ENCODE results near the gene LMTK3. TPM values are rescaled to one million over a fixed set of nuclear protein-coding genes. Genes with fewer than 3 reads are reported as not detected.

The LMTK3 gene
- total and polyA plus RNA-seq, 2 of the 4 experiments (the other 2 are of a cell fraction): 0.18 to 0.87 TPM

DNA sequence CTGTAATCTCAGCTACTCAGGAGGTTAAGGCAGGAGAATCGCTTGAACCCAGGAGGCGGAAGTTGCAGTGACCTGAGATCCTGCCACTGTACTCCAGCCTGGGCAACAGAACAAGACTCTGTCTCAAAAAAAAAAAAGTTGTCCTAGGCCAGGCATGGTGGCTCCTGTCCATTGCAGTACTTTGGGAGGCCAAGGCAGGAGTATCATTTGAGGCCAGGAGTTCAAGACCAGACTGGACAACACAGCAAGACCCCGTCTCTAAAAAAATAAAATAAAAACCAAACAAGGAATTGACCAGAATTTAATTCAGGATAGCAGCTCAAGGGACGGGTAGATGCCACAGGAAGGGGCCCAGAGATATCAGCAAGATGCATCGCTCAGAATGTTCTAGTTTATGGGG, 45.2 kb upstream of the LMTK3 start:
- ChIA-PET CTCF (no interaction called here), POLR2A (ENCODE audit: unreplicated experiment) (no interaction called here)
- dilution Hi-C loops (cut with HindIII; ENCODE audit: low sequenced_read_pairs, unreplicated experiment) (no loop called here), in situ Hi-C loops (cut with MboI; ENCODE audit: low sequenced_read_pairs) (no loop called here), intact Hi-C loops (cut with micrococcal nuclease) (no loop called here)
- H2BK5ac ChIP-seq (ENCODE audit: low read depth, low read length, poor library complexity, severe bottlenecking): no peak overlapping the region
- no peaks in the 10 kb centered on the region for H3K79me1 ChIP-seq (ENCODE audit: low read depth in 1 of 2, low read length in 2 of 2)
- no peak overlapping the region for H2BK15ac ChIP-seq (ENCODE audit: low read depth, low read length)
- H3K56ac ChIP-seq (ENCODE audit: extremely low read depth, insufficient read depth, low read length): no peak overlapping the region
- H2AK5ac ChIP-seq (ENCODE audit: low read depth, low read length): no peak overlapping the region
- H3K4me1 ChIP-seq (ENCODE audit: control insufficient read depth, insufficient read depth, low read length): peaks cover 8% of the 10 kb centered on the region
- H4K8ac ChIP-seq (ENCODE audit: low read depth in 2 of 2, low read length in 2 of 2): no peak overlapping the region
- BruUV-seq (replicated peaks): no TSS peak
- no peak for TF ChIP-seq MAFK (IDR thresholded peaks at IDR 0.05; ENCODE audit: low read depth, low read length)
- no peak for TF ChIP-seq CHD1 (IDR thresholded peaks at IDR 0.05; ENCODE audit: low read depth, low read length)
- TF ChIP-seq FOS (IDR thresholded peaks at IDR 0.05; ENCODE audit: low read depth, low read length): no peak
- TF ChIP-seq, protein P1, sequence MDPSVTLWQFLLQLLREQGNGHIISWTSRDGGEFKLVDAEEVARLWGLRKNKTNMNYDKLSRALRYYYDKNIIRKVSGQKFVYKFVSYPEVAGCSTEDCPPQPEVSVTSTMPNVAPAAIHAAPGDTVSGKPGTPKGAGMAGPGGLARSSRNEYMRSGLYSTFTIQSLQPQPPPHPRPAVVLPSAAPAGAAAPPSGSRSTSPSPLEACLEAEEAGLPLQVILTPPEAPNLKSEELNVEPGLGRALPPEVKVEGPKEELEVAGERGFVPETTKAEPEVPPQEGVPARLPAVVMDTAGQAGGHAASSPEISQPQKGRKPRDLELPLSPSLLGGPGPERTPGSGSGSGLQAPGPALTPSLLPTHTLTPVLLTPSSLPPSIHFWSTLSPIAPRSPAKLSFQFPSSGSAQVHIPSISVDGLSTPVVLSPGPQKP (IDR thresholded peaks at IDR 0.05; ENCODE audit: borderline replicate concordance, low read depth, low read length): no peak
- TF ChIP-seq, protein P2, sequence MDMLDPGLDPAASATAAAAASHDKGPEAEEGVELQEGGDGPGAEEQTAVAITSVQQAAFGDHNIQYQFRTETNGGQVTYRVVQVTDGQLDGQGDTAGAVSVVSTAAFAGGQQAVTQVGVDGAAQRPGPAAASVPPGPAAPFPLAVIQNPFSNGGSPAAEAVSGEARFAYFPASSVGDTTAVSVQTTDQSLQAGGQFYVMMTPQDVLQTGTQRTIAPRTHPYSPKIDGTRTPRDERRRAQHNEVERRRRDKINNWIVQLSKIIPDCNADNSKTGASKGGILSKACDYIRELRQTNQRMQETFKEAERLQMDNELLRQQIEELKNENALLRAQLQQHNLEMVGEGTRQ (IDR thresholded peaks at IDR 0.05; ENCODE audit: low read depth, low read length): no peak
- no peak for TF ChIP-seq NFE2L2 (IDR thresholded peaks at IDR 0.05; ENCODE audit: low read depth, low read length)
- TF ChIP-seq BHLHE40 (IDR thresholded peaks at IDR 0.05; ENCODE audit: low read depth, low read length): no peak
- TF ChIP-seq MXI1 (IDR thresholded peaks at IDR 0.05; ENCODE audit: borderline replicate concordance, low read depth, low read length): no peak
- TF ChIP-seq SMC3 (IDR thresholded peaks at IDR 0.05; ENCODE audit: low read depth, low read length): no peak
- no peak for TF ChIP-seq RFX5 (IDR thresholded peaks at IDR 0.05; ENCODE audit: low read depth, low read length)
- no peak for TF ChIP-seq POLR2A (IDR thresholded peaks at IDR 0.05; ENCODE audit: low read depth, low read length)
- H4K20me1 ChIP-seq (ENCODE audit: insufficient read depth, low read length): no peaks in the 10 kb centered on the region
- no peak overlapping the region for H3K18ac ChIP-seq (ENCODE audit: low read depth, low read length)
- H2AFZ ChIP-seq (replicated peaks; ENCODE audit: low read length, poor library complexity): no peak overlapping the region
- no peak overlapping the region for H4K91ac ChIP-seq (ENCODE audit: insufficient read depth, low read depth, low read length)
- no peak overlapping the region for H4K5ac ChIP-seq (ENCODE audit: low read depth, low read length)
- DNase-seq: no peak
- no peak overlapping the region for H3K4me2 ChIP-seq (ENCODE audit: low read depth, low read length)
- no peak overlapping the region for H2BK20ac ChIP-seq (ENCODE audit: low read depth, low read length)
- 97% methylated on average over 3 of the region's 5 CpGs; no CpG with 5 or more reads in 1 of the 2 experiments for WGBS, 2 experiments (ENCODE audit: extremely low coverage in 2 of 2, insufficient read length in 1 of 2)
- H2AK9ac ChIP-seq (replicated peaks; ENCODE audit: low read depth, low read length, poor library complexity): no peak overlapping the region
- no peak for ATAC-seq (ENCODE audit: low read depth)
- H3K4me3 ChIP-seq (ENCODE audit: insufficient read depth, low read depth, low read length): no peak overlapping the region
- H3K4ac ChIP-seq (ENCODE audit: low read depth, low read length): no peak overlapping the region
- no peaks in the 10 kb centered on the region for H3K27me3 ChIP-seq (ENCODE audit: control insufficient read depth, insufficient read depth, low read length)
- no peak overlapping the region for H3K23ac ChIP-seq (ENCODE audit: low read depth, low read length)
- no peak overlapping the region for H2BK120ac ChIP-seq (ENCODE audit: low read depth, low read length)
- no peaks in the 10 kb centered on the region for H3K36me3 ChIP-seq (ENCODE audit: control insufficient read depth, insufficient read depth, low read length)
- H3K9me1 ChIP-seq (ENCODE audit: insufficient read depth, low read length): no peaks in the 10 kb centered on the region
- no peaks in the 10 kb centered on the region for H3K9me3 ChIP-seq (ENCODE audit: control insufficient read depth, insufficient read depth, low read length)
- no peak overlapping the region for H3K9ac ChIP-seq (ENCODE audit: low read depth, low read length)
- no peak overlapping the region for H3K27ac ChIP-seq (ENCODE audit: insufficient read depth, low read length)
- no peak overlapping the region for H3K14ac ChIP-seq (replicated peaks; ENCODE audit: low read depth, low read length)

Measured in IMR-90 (cell line).